ENCODE measurements around the gene DESI1. TPM values are rescaled to one million over a fixed set of nuclear protein-coding genes. Genes with fewer than 3 reads are reported as not detected.

DESI1 gene
- total and polyA plus RNA-seq, 2 of the 13 experiments (the other 11 are each of a cell fraction or from before 2014, with no cell fraction given) = 21.6 to 29.2 TPM

- TF ChIP-seq TBX2 (CRISPR knock-in tag; IDR thresholded peaks at IDR 0.05; ENCODE audit: borderline replicate concordance) (peak; percentile 34; the same call in 1 of the 2 replicates), PCBP2 (optimal IDR thresholded peaks at IDR 0.05; ENCODE audit: low read depth, low read length, poor library complexity, severe bottlenecking) (no peak), XBP1 (CRISPR knock-in tag; IDR thresholded peaks at IDR 0.05) (no peak), PRDM10 (CRISPR knock-in tag; IDR thresholded peaks at IDR 0.05; ENCODE audit: low read depth) (no peak), ZNF556 (CRISPR knock-in tag; IDR thresholded peaks at IDR 0.05; ENCODE audit: borderline replicate concordance) (no peak), NR1H2 (CRISPR knock-in tag; IDR thresholded peaks at IDR 0.05; ENCODE audit: borderline replicate concordance, low read depth) (no peak), TEAD3 (CRISPR knock-in tag; optimal IDR thresholded peaks at IDR 0.05; ENCODE audit: borderline replicate concordance) (no peak), ZBTB33 (CRISPR knock-in tag; IDR thresholded peaks at IDR 0.05) (no peak), USF2 (IDR thresholded peaks at IDR 0.05; ENCODE audit: low read depth, low read length) (no peak), USF2 (CRISPR knock-in tag; IDR thresholded peaks at IDR 0.05; ENCODE audit: borderline replicate concordance) (no peak), REL (CRISPR knock-in tag; conservative IDR thresholded peaks at IDR 0.05) (no peak), FIP1L1 (IDR thresholded peaks at IDR 0.05; ENCODE audit: borderline replicate concordance, insufficient read depth, low read depth, low read length) (no peak), ZNF431 (CRISPR knock-in tag; IDR thresholded peaks at IDR 0.05; ENCODE audit: borderline replicate concordance, low read depth) (no peak)
Measured at GRCh38 chr22:41654322-41654721, 33.5 kb upstream of the DESI1 start (continued).

Measured in HepG2 (cell line).